CD4-positive, alpha-beta T cell (primary cell): ENCODE measurements around the gene ARHGAP42. TPM values are rescaled to one million over a fixed set of nuclear protein-coding genes. Genes with fewer than 3 reads are reported as not detected.

Experiments used
- ATAC-seq: fragments of 200-7000 bp; cut with Tn5 transposase; one replicate; pipeline ENCODE4 v1.10.0; 2022; ENCODE audit warnings: mild to moderate bottlenecking; ENCODE audit not compliant: poor library complexity
- CTCF ChIA-PET: fragments of 350-600 bp; sonication (Branson Sonifier 250); formaldehyde crosslinking; loops from one replicate; lab custom pipeline; 2021; ENCODE audit warnings: antibody characterized with exemption, inconsistent platforms; lab: Charles Lee
- POLR2A ChIA-PET: fragments of 350-600 bp; sonication (Branson Sonifier 250); formaldehyde crosslinking; loops from one replicate; lab custom pipeline; 2021; ENCODE audit warnings: antibody characterized with exemption, inconsistent platforms; lab: Charles Lee
- DNase-seq, 14 experiments: peaks; one replicate each; pipeline ENCODE4 v3.0.0-alpha.2; 2013 to 2020; ENCODE audit warnings: mixed read lengths in 2 of 14
- H3K27ac ChIP-seq, 2 donors: one replicate each; pipeline versions ENCODE4 v1.5.1 to v1.7.0; 2013; ENCODE audit warnings: low read length in 2 of 2, low read depth in 1 of 2, mild to moderate bottlenecking in 1 of 2
- H3K27me3 ChIP-seq, 2 experiments: 1 replicate in 1 of 2; 2 replicates in 1 of 2; pipeline versions ENCODE4 v1.6.1 to v1.7.0; 2013; ENCODE audit warnings: low read length in 2 of 2, control low read depth in 1 of 2, mild to moderate bottlenecking in 1 of 2, moderate library complexity in 1 of 2; ENCODE audit not compliant: insufficient read depth in 2 of 2, control insufficient read depth in 1 of 2
- H3K36me3 ChIP-seq: one replicate; pipeline ENCODE4 v1.6.1; 2013; ENCODE audit warnings: low read length, control low read depth; ENCODE audit not compliant: insufficient read depth
- H3K4me1 ChIP-seq: one replicate; pipeline ENCODE4 v1.6.1; 2013; ENCODE audit warnings: low read length, control low read depth; ENCODE audit not compliant: insufficient read depth
- H3K4me3 ChIP-seq: one replicate; pipeline ENCODE4 v1.5.1; 2013; ENCODE audit warnings: mild to moderate bottlenecking, low read length, moderate library complexity
- H3K9me3 ChIP-seq, 2 experiments: 1 replicate in 1 of 2; 2 replicates in 1 of 2; pipeline versions ENCODE4 v1.6.1 to v1.7.0; 2013; ENCODE audit warnings: low read length in 2 of 2, mild to moderate bottlenecking in 2 of 2, control low read depth in 1 of 2, moderate library complexity in 1 of 2; ENCODE audit not compliant: control insufficient read depth in 1 of 2, insufficient read depth in 1 of 2
- H3K27ac Mint-ChIP-seq: one replicate; pipeline ENCODE4 v1.8.0; 2020; ENCODE audit warnings: mixed read lengths
- H3K27me3 Mint-ChIP-seq: one replicate; pipeline ENCODE4 v1.8.0; 2021; ENCODE audit warnings: mixed read lengths
- H3K36me3 Mint-ChIP-seq: one replicate; pipeline ENCODE4 v1.8.0; 2021; ENCODE audit warnings: low read depth, mixed read lengths
- H3K4me1 Mint-ChIP-seq: one replicate; pipeline ENCODE4 v1.8.0; 2021; ENCODE audit warnings: low read depth, mixed read lengths
- H3K4me3 Mint-ChIP-seq: one replicate; pipeline ENCODE4 v1.8.0; 2020; ENCODE audit warnings: mild to moderate bottlenecking, mixed read lengths
- H3K9me3 Mint-ChIP-seq: one replicate; pipeline ENCODE4 v1.8.0; 2020; ENCODE audit warnings: mixed read lengths
- intact Hi-C, 2 experiments: fragments of 100-400 bp; cut with DNase I in 1 of 2; cut with micrococcal nuclease in 1 of 2; formaldehyde crosslinking; loops; one replicate each; pipeline versions ENCODE4 v1.15.1 to v1.9.0; 2023 to 2025; cut with DNase I, micrococcal nuclease
- polyA plus RNA-seq, 2 donors: library from polyadenylated mRNA; unstranded; fragments of 120-200 nt; gene quantifications; one replicate each; pipeline ENCODE4 v1.2.1, GENCODE V29; 2013
- total RNA-seq, 174 experiments: library from RNA in 2 of 174; stranded (reverse) in 2 of 174; gene quantifications; one replicate each; pipeline ENCODE4 v1.2.3 and lab custom pipeline; 2021 to 2026
- TF ChIP-seq, protein P1 (sequence below): fragments of 200-600 bp; IDR thresholded peaks from one replicate; pipeline ENCODE4 v1.8.0; 2022; ENCODE audit warnings: antibody characterized with exemption, mild to moderate bottlenecking

Gene ARHGAP42, protein sequence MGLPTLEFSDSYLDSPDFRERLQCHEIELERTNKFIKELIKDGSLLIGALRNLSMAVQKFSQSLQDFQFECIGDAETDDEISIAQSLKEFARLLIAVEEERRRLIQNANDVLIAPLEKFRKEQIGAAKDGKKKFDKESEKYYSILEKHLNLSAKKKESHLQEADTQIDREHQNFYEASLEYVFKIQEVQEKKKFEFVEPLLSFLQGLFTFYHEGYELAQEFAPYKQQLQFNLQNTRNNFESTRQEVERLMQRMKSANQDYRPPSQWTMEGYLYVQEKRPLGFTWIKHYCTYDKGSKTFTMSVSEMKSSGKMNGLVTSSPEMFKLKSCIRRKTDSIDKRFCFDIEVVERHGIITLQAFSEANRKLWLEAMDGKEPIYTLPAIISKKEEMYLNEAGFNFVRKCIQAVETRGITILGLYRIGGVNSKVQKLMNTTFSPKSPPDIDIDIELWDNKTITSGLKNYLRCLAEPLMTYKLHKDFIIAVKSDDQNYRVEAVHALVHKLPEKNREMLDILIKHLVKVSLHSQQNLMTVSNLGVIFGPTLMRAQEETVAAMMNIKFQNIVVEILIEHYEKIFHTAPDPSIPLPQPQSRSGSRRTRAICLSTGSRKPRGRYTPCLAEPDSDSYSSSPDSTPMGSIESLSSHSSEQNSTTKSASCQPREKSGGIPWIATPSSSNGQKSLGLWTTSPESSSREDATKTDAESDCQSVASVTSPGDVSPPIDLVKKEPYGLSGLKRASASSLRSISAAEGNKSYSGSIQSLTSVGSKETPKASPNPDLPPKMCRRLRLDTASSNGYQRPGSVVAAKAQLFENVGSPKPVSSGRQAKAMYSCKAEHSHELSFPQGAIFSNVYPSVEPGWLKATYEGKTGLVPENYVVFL
- total RNA-seq (not detected), total RNA-seq (lab: John Stamatoyannopoulos, UW) (0 to 1.2 (median 0.12) reads per million in 172 experiments)
- polyA plus RNA-seq (2013, experiment 1 of 2) = 0.08 TPM
- 0.52 TPM for polyA plus RNA-seq (2013, experiment 2 of 2)

DNA sequence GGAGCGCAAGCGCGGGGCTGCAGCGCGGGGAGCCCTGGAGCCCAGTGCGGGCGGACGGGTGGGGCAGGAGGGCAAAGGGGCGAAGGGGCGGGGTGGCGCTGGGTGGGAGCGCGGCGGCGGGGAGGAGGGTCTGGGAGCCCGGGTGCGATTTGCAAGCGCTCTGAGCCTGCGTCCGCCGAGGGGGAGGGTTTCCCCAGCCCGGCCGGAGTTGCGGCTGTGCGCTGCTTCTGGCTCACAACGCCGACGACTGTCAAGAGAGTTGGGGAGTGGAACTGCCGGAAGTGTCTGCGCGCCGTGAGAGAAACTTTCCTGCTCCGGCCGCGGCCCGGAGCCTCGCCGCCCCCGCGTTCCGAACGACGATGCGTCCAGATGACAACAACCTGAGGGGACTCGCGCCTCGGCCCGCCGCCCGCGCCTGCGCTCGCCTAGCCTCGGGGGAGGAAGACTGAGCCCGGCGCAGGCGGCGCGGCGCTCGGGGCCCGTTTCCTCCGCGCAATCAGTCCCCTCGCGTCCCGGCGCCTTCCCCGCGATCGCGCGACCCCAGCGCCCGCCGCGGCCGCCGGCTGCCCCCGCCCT, at the start of gene ARHGAP42:
ARHGAP42 (plus strand) TSS at position 235 of the 576 bp plus-strand sequence. CDS start 391 bp downstream, outside the sequence.
- Mint-ChIP-seq H3K36me3 (no peaks in the 10 kb centered on the region), H3K4me1 (peaks cover 13% of the 10 kb centered on the region), H3K9me3 (no peaks in the 10 kb centered on the region), H3K4me3 (peak within 1 kb of the TSS; percentile 84), H3K27ac (no peak within 1 kb of the TSS), H3K27me3 (peaks cover 49% of the 10 kb centered on the region)
- Histone ChIP-seq H3K4me3 (peak within 1 kb of the TSS; percentile 34), H3K9me3 (peaks cover 0 to 16% of the 10 kb centered on the region in 2 experiments), H3K27ac (no peak within 1 kb of the TSS), H3K36me3 (no peaks in the 10 kb centered on the region), H3K27me3 (peaks cover 4 to 6% of the 10 kb centered on the region in 2 experiments), H3K4me1 (no peaks in the 10 kb centered on the region)
- DNase-seq (peak in 5 of 14 experiments; percentile 3 to 7 (median 5)), ATAC-seq (no peak)
- intact Hi-C loops = no loop called here
- TF ChIP-seq, protein P1, sequence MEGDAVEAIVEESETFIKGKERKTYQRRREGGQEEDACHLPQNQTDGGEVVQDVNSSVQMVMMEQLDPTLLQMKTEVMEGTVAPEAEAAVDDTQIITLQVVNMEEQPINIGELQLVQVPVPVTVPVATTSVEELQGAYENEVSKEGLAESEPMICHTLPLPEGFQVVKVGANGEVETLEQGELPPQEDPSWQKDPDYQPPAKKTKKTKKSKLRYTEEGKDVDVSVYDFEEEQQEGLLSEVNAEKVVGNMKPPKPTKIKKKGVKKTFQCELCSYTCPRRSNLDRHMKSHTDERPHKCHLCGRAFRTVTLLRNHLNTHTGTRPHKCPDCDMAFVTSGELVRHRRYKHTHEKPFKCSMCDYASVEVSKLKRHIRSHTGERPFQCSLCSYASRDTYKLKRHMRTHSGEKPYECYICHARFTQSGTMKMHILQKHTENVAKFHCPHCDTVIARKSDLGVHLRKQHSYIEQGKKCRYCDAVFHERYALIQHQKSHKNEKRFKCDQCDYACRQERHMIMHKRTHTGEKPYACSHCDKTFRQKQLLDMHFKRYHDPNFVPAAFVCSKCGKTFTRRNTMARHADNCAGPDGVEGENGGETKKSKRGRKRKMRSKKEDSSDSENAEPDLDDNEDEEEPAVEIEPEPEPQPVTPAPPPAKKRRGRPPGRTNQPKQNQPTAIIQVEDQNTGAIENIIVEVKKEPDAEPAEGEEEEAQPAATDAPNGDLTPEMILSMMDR = no peak
- ChIA-PET POLR2A (interaction anchor here (0.7 kb wide), 1 partner anchor 60 kb away, joined by 6 read pairs; no protein-coding TSS in a partner anchor), CTCF (no interaction called here)

DNA sequence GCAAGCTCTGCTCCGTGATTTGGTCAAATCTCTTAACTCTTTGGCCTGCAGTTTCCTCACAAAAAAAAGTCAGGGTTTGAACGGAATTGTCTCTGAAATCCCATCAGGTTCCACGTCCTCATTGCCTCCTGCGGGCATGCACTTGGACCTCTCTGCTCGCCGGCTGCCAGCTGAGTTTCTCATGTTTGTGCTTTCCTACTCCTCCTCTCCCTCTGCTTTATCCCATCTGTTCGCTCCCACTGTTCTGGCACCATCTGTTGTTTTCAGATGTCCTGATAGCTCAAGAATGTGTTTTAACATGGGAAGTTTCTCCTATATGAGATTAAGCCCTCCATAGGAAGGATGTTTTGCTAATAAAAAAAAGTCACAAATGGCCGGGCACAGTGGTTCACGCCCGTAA, 49.4 kb upstream of the ARHGAP42 start:
- Mint-ChIP-seq H3K4me1 (no peaks in the 10 kb centered on the region), H3K4me3 (no peak overlapping the region), H3K27me3 (no peaks in the 10 kb centered on the region), H3K36me3 (no peaks in the 10 kb centered on the region), H3K27ac (no peak overlapping the region), H3K9me3 (no peaks in the 10 kb centered on the region)
- H3K36me3 ChIP-seq = no peaks in the 10 kb centered on the region
- ChIA-PET CTCF (no interaction called here), POLR2A (interaction anchor here (0.6 kb wide), 1 partner anchor 51 kb away, joined by 3 read pairs; no protein-coding TSS in a partner anchor)
- intact Hi-C loops = no loop called here
- no peaks in the 10 kb centered on the region for H3K27me3 ChIP-seq
- TF ChIP-seq, protein P1 = no peak
- no peak for DNase-seq
- no peaks in the 10 kb centered on the region for H3K4me1 ChIP-seq
- H3K27ac ChIP-seq = no peak overlapping the region
- ATAC-seq = no peak
- H3K4me3 ChIP-seq = no peak overlapping the region
- peaks cover 0 to 8% of the 10 kb centered on the region in 2 experiments for H3K9me3 ChIP-seq

DNA sequence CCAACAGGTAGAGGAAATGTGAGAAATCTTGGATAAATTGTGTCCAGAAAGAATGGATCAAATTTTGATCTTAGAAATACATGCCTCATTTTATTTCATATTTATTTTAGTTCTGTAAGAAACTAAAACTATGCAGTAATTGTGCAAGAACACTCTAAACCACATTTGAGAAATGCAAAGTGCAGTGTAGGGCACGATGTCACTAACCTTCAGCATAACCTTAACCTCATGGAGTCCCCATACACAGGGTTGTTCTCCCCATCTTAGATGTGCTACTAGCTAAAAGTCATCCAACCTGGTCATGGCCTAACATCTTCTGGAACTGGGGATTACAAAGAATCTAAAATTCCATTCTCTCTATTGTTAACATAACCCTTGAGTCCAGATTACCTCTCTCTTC, 48.4 kb upstream of the ARHGAP42 start:
- POLR2A ChIA-PET = no interaction called here
- no peak for DNase-seq
- CTCF ChIA-PET = no interaction called here
- intact Hi-C loops = no loop called here
- ATAC-seq = no peak
- Mint-ChIP-seq H3K27me3 (no peaks in the 10 kb centered on the region), H3K27ac (no peak overlapping the region), H3K9me3 (no peaks in the 10 kb centered on the region), H3K4me3 (no peak overlapping the region), H3K36me3 (no peaks in the 10 kb centered on the region), H3K4me1 (no peaks in the 10 kb centered on the region)
- Histone ChIP-seq H3K27ac (no peak overlapping the region), H3K4me1 (no peaks in the 10 kb centered on the region), H3K9me3 (peaks cover 0 to 8% of the 10 kb centered on the region in 2 experiments), H3K27me3 (no peaks in the 10 kb centered on the region), H3K36me3 (no peaks in the 10 kb centered on the region), H3K4me3 (no peak overlapping the region)
- TF ChIP-seq, protein P1 = no peak
